ENCODE data around the gene DLST. TPM values are rescaled to one million over a fixed set of nuclear protein-coding genes. Genes with fewer than 3 reads are reported as not detected.

The DLST gene
- total and polyA plus RNA-seq, 2 of the 4 experiments (the other 2 are of a cell fraction): 58.6 to 119 TPM

DNA sequence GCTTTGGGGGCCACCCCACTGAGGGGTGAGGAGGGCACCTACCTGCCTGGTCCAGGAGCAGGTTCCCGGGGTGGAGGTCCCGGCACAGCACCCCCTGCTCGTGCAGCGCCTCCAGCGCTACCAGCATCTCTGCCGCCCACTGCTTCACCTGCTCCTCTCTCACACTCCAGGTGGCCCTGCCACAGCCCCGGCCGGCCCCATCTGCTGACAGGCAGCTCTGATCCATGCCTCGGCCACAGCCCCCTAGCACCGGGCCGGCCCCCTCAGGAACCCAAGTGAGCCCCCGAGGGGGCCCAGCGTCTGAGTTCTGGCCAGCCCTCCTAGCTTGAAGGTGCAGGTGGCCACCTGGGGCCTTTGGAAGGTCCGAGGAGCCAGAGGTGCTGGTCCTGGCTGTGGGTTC, 27.8 kb downstream of the DLST start:
- Histone ChIP-seq H3K4me1 (ENCODE audit: control insufficient read depth, insufficient read depth, low read length) (peaks cover 1% of the 10 kb centered on the region; the same call in 1 of the 2 replicates), H3K4me2 (ENCODE audit: low read depth, low read length) (no peak overlapping the region), H3K14ac (replicated peaks; ENCODE audit: low read depth, low read length) (no peak overlapping the region), H4K5ac (ENCODE audit: low read depth, low read length) (no peak overlapping the region), H3K4ac (ENCODE audit: low read depth, low read length) (no peak overlapping the region), H2AK5ac (ENCODE audit: low read depth, low read length) (no peak overlapping the region), H2BK20ac (ENCODE audit: low read depth, low read length) (no peak overlapping the region), H3K9me1 (ENCODE audit: insufficient read depth, low read length) (peaks cover 3% of the 10 kb centered on the region; the same call in 1 of the 2 replicates), H2AK9ac (replicated peaks; ENCODE audit: low read depth, low read length, poor library complexity) (no peak overlapping the region), H3K9me3 (ENCODE audit: control insufficient read depth, insufficient read depth, low read length) (no peaks in the 10 kb centered on the region), H3K36me3 (ENCODE audit: control insufficient read depth, insufficient read depth, low read length) (peaks cover 4% of the 10 kb centered on the region), H3K56ac (ENCODE audit: extremely low read depth, insufficient read depth, low read length) (no peak overlapping the region), H2BK5ac (ENCODE audit: low read depth, low read length, poor library complexity, severe bottlenecking) (no peak overlapping the region), H3K23ac (ENCODE audit: low read depth, low read length) (no peak overlapping the region), H4K8ac (ENCODE audit: low read depth in 2 of 2, low read length in 2 of 2) (no peak overlapping the region), H3K27ac (ENCODE audit: insufficient read depth, low read length) (no peak overlapping the region), H2BK120ac (ENCODE audit: low read depth, low read length) (no peak overlapping the region), H2BK15ac (ENCODE audit: low read depth, low read length) (no peak overlapping the region), H3K9ac (ENCODE audit: low read depth, low read length) (no peak overlapping the region), H2AFZ (replicated peaks; ENCODE audit: low read length, poor library complexity) (no peak overlapping the region), H3K18ac (ENCODE audit: low read depth, low read length) (no peak overlapping the region), H4K20me1 (ENCODE audit: insufficient read depth, low read length) (peaks cover 8% of the 10 kb centered on the region), H3K79me1 (ENCODE audit: low read depth in 1 of 2, low read length in 2 of 2) (no peaks in the 10 kb centered on the region), H4K91ac (ENCODE audit: insufficient read depth, low read depth, low read length) (no peak overlapping the region), H3K27me3 (ENCODE audit: control insufficient read depth, insufficient read depth, low read length) (no peaks in the 10 kb centered on the region), H3K4me3 (ENCODE audit: insufficient read depth, low read depth, low read length) (no peak overlapping the region)
- no peak for DNase-seq
- in situ Hi-C loops (cut with MboI; ENCODE audit: low sequenced_read_pairs): no loop called here
- dilution Hi-C loops (cut with HindIII; ENCODE audit: low sequenced_read_pairs, unreplicated experiment): no loop called here
- ATAC-seq (ENCODE audit: low read depth): no peak
- intact Hi-C loops (cut with micrococcal nuclease): no loop called here
- 73% methylated on average over 5 of the region's 14 CpGs; no CpG with 5 or more reads in 1 of the 2 experiments for WGBS, 2 experiments (ENCODE audit: extremely low coverage in 2 of 2, insufficient read length in 1 of 2)
- TF ChIP-seq, protein P1, sequence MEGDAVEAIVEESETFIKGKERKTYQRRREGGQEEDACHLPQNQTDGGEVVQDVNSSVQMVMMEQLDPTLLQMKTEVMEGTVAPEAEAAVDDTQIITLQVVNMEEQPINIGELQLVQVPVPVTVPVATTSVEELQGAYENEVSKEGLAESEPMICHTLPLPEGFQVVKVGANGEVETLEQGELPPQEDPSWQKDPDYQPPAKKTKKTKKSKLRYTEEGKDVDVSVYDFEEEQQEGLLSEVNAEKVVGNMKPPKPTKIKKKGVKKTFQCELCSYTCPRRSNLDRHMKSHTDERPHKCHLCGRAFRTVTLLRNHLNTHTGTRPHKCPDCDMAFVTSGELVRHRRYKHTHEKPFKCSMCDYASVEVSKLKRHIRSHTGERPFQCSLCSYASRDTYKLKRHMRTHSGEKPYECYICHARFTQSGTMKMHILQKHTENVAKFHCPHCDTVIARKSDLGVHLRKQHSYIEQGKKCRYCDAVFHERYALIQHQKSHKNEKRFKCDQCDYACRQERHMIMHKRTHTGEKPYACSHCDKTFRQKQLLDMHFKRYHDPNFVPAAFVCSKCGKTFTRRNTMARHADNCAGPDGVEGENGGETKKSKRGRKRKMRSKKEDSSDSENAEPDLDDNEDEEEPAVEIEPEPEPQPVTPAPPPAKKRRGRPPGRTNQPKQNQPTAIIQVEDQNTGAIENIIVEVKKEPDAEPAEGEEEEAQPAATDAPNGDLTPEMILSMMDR (conservative IDR thresholded peaks at IDR 0.05; ENCODE audit: low read depth, low read length): no peak
- TF ChIP-seq MAZ (IDR thresholded peaks at IDR 0.05; ENCODE audit: borderline replicate concordance, low read depth, low read length) (no peak), NFE2L2 (IDR thresholded peaks at IDR 0.05; ENCODE audit: low read depth, low read length) (no peak), FOS (IDR thresholded peaks at IDR 0.05; ENCODE audit: low read depth, low read length) (no peak), MXI1 (IDR thresholded peaks at IDR 0.05; ENCODE audit: borderline replicate concordance, low read depth, low read length) (no peak), BHLHE40 (IDR thresholded peaks at IDR 0.05; ENCODE audit: low read depth, low read length) (no peak), CEBPB (IDR thresholded peaks at IDR 0.05; ENCODE audit: low read depth, low read length) (no peak), RCOR1 (IDR thresholded peaks at IDR 0.05; ENCODE audit: insufficient replicate concordance, low read length) (no peak), POLR2A (IDR thresholded peaks at IDR 0.05; ENCODE audit: low read depth, low read length) (no peak), MAFK (IDR thresholded peaks at IDR 0.05; ENCODE audit: low read depth, low read length) (no peak), RFX5 (IDR thresholded peaks at IDR 0.05; ENCODE audit: low read depth, low read length) (no peak), SMC3 (IDR thresholded peaks at IDR 0.05; ENCODE audit: low read depth, low read length) (no peak), RAD21 (IDR thresholded peaks at IDR 0.05; ENCODE audit: low read length) (no peak), CHD1 (IDR thresholded peaks at IDR 0.05; ENCODE audit: low read depth, low read length) (no peak)
- TF ChIP-seq, protein P2, sequence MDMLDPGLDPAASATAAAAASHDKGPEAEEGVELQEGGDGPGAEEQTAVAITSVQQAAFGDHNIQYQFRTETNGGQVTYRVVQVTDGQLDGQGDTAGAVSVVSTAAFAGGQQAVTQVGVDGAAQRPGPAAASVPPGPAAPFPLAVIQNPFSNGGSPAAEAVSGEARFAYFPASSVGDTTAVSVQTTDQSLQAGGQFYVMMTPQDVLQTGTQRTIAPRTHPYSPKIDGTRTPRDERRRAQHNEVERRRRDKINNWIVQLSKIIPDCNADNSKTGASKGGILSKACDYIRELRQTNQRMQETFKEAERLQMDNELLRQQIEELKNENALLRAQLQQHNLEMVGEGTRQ (IDR thresholded peaks at IDR 0.05; ENCODE audit: low read depth, low read length): no peak
- TF ChIP-seq, protein P3, sequence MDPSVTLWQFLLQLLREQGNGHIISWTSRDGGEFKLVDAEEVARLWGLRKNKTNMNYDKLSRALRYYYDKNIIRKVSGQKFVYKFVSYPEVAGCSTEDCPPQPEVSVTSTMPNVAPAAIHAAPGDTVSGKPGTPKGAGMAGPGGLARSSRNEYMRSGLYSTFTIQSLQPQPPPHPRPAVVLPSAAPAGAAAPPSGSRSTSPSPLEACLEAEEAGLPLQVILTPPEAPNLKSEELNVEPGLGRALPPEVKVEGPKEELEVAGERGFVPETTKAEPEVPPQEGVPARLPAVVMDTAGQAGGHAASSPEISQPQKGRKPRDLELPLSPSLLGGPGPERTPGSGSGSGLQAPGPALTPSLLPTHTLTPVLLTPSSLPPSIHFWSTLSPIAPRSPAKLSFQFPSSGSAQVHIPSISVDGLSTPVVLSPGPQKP (IDR thresholded peaks at IDR 0.05; ENCODE audit: borderline replicate concordance, low read depth, low read length): no peak
- BruUV-seq (replicated peaks): no TSS peak
- ChIA-PET CTCF (interaction anchor here (0.6 kb wide), 1 partner anchor 31 kb away, joined by 3 read pairs; no protein-coding TSS in a partner anchor), POLR2A (ENCODE audit: unreplicated experiment) (no interaction called here)

Data from IMR-90 (cell line).